GM19238 (cell line): Measurements from ENCODE around the gene AP2S1.
"Not testable (repeated sequence)": the region's sequence is repeated elsewhere in the genome, so short reads cannot be mapped to it uniquely, and the experiment has no call there.

Experiments
- DNase-seq: peaks from one replicate; pipeline ENCODE4 v3.0.0; 2011; ENCODE audit warnings: low spot score; ENCODE audit not compliant: insufficient read length

AP2S1 gene

GRCh38 chr19:46806656-46807055 lies 44.0 kb downstream of the AP2S1 start:
- DNase-seq, result no peak

- DNase-seq, result not testable (repeated sequence)
Observed at GRCh38 chr19:46804432-46804831, 46.2 kb downstream of the AP2S1 start.

- DNase-seq, result no peak
Observed at GRCh38 chr19:46803555-46803954, 47.1 kb downstream of the AP2S1 start.

GRCh38 chr19:46802152-46802551 lies 48.5 kb downstream of the AP2S1 start:
- no peak for DNase-seq

GRCh38 chr19:46798713-46799112 lies 51.9 kb downstream of the AP2S1 start:
- DNase-seq, result no peak

- DNase-seq, result no peak
Observed at GRCh38 chr19:46797881-46798280, 52.8 kb downstream of the AP2S1 start.

- DNase-seq, result peak; percentile 27
Observed at GRCh38 chr19:46791944-46792343, 58.7 kb downstream of the AP2S1 start.

- DNase-seq, result no peak
Observed at GRCh38 chr19:46789371-46789770, 61.3 kb downstream of the AP2S1 start.

- no peak for DNase-seq
Observed at GRCh38 chr19:46788968-46789338, 61.7 kb downstream of the AP2S1 start.

- peak; percentile 97 for DNase-seq
Observed at GRCh38 chr19:46788262-46788967, 62.2 kb downstream of the AP2S1 start, which contains the start of gene SLC1A5. SLC1A5 (minus strand) TSS chr19:46788594; CDS start chr19:46787965, 629 bp downstream.
